Heart left ventricle (tissue), 13 donors: ENCODE results near the gene EHD4.

Experiments
- CTCF ChIP-seq, 12 donors: fragments of 200-600 bp; sonication (generic) in 4 of 12; IDR thresholded peaks; one replicate each; pipeline versions ENCODE4 v1.5.0 to v1.8.0; 2018 to 2022; ENCODE audit warnings: antibody characterized with exemption in 12 of 12, mild to moderate bottlenecking in 5 of 12
- POLR2A ChIP-seq, 2 donors: fragments of 450-650 bp; IDR thresholded peaks; one replicate each; pipeline ENCODE4 v1.6.1; 2017; ENCODE audit warnings: antibody characterized with exemption in 2 of 2, mild to moderate bottlenecking in 2 of 2, moderate library complexity in 2 of 2
- donor health status: ischemic (EF 13 %, LVEDD 7.1; RV severe dilation, severe dysfunction).
- donor health status: DM: no; HTN: yes; CAD: no.
- donor health status: DM: no; HTN: no; CAD: no.
- donor health status: ischemic (EF 25% LVEDD 6.9; RV normal size, moderate dysfunction).
- donor health status: ischemic (EF 25% LVEDD 5.7; RV mildly dilated, moderate dysfunction).
- donor health status: ischemic (EF 35%, LVEDD 5.7; RV mildly dilated, moderate dysfunction).
- donor health status: nonischemic (EF 11% LVEDD 7.7; RV severe dilation, severe dysfunction).
- donor health status: DM: yes; HTN: yes; CAD: no.
- donor health status: PGD.
- donor health status: ischemic (EF 29% LVEDD 5.4; RV normal size, mild dysfunction).
- donor health status: nonischemic (EF 23%, LVEDD 6.1; RV moderate dilation, normal function).

GRCh38 chr15:41855261-41855961 is 116.9 kb downstream of the EHD4 start:
- TF ChIP-seq CTCF (IDR thresholded peaks at IDR 0.05): no peak
- no peak for TF ChIP-seq POLR2A (IDR thresholded peaks at IDR 0.05)
